NCI-H748 (cell line): ENCODE data around the gene CCP110.

Source experiments
- DNase-seq: peaks from one replicate; lab custom pipeline; 2025; ENCODE audit not compliant: unreplicated experiment; lab: John Stamatoyannopoulos, UW

The CCP110 gene

DNA sequence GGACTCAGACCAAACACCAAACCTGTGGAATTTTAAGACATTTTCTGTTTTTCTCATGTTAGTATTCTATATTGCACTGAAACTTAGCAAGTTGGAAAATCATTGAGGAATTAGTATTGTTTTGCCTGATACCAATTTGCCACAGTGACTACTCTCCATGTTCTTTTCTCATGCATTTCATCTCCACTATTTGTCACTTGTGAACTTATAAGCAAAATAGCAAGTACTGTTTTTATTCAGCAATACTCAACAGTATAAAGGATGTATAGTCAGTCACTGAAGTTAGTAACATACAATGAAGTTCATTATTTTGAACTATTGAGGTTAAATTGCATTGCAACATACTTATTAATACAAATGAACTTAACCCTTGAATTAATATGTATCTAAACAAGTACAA lies 25.9 kb downstream of the CCP110 start:
- no peak for DNase-seq

DNA sequence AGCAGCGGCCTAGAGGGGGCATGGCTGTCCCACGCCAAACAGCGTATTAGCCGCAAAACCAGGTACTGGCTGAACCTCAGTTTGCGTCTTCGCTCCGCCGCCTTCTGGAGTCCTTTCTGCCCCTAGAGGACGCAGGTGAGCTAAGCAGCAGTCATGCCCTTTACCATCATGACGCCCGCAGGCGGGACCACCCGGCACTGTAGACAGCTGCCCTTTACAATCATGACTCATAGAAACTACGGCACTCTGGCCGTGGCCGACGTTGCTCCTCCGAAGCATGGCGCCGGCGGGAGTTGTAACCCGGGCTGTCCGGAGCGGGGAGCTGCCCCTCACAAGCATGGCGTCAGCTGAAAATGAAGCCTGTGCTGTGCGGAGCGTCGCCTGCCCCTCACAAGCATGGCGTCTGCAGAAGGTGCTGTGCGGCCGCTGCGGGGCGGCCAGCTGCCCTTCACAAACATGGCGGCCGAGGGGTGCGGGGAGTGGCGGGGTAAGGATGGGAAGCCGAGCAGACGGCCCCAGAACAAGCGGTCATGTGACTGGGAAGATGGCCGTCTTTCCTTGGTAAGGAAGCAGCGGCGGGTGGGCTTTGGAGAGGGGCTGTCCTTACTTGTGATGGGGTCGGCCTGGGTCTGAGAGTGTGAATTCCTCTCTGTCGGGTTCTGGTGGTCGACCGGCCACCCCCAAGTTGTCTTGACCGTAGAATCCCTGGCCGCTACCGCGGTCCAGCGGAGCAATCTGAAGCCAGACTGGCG lies 31.6 kb downstream of the CCP110 start, which contains the start of gene VPS35L:
TSS of gene VPS35L (plus strand) at position 518 of the 752 bp plus-strand sequence. CDS start at position 545, 27 bp downstream.
- peak; percentile 97 for DNase-seq

DNA sequence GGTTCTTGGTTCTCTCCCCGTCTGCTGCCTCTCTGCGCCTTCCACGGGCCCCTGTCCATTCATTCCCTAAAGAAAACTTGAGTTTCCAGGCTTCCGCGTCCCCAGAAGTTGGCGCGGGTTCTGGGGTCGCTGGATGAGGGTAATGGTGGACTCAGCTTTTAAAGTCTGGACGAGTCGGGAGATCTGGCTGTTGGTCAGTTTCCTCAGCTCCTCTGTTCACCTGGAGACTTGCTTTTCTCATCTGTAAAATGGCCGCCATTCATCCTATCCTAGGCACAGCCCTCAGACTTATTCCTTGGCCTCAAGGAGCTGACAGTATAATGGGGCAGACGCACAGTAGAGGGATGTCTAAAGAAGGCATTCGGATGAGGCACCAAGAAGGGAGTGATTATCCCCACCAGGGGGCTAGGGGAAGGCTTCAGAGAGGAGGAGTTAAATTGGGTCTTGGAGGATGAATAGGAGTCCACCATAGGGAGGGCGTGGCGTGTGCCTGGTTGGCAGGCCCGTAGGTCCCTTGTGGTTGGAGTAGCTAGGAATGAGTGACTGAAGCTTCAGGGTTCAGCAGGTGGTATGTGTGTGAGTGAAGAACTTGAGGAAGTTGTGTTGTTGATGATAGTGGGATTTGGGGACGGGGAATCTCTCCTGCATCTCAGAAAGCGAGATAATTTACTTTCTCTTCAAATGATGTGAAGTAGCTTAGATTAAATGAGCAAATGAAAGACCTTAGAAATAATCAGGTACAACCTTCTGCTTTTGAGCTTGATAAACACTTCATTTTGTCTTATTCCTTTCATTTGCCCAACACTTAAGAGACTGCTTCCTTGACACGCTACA lies 32.4 kb downstream of the CCP110 start:
- peak; percentile 32 for DNase-seq

DNA sequence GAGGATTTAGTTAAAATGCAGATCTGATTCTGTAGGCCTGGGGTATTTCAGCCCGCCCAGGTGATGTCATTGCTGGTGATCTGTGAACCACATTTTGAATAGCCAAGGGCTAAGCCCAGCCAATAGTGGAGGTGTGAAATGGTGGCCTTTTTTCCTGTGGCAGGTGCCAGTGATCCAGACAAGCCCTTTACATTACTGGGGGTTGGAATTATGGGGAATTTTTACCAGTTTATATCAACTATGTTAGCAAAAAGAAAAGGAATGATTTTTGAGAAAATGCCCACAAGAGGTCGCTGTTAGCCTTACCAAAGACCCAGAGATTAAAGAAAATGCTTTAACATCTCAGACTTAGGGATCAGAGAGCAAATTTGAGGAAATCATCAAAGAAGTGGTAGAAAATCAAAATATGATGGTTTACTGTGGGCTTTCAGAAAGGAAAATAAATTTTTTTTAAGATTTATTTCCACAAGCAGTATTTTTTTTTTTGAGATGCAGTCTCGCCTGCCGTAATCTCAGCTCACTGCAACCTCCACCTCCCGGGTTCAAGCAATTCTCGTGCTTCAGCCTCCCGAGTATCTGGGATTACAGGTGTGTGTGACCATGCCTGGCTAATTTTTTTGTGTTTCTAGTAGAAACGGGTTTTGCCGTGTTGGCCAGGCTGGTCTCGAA lies 35.6 kb downstream of the CCP110 start:
- peak; percentile 45 for DNase-seq

DNA sequence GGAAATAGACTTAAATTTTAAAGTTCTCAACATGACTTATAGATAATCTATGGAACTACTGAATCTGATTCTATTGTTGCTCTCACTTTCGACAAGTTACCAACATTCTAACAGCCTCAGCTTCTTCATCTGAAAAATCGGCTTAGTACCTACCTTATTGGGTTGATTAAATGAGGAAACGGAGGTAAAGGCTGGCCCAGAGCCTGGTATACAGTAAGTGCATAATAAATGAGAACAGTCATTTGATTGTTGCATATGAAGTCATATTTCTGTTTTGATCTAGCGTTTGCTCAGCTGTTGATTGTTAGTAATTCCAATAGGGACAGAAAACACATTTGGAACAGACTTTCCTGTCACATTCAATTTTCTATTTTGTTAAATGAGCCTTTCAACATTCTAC lies 36.3 kb downstream of the CCP110 start:
- DNase-seq: no peak

DNA sequence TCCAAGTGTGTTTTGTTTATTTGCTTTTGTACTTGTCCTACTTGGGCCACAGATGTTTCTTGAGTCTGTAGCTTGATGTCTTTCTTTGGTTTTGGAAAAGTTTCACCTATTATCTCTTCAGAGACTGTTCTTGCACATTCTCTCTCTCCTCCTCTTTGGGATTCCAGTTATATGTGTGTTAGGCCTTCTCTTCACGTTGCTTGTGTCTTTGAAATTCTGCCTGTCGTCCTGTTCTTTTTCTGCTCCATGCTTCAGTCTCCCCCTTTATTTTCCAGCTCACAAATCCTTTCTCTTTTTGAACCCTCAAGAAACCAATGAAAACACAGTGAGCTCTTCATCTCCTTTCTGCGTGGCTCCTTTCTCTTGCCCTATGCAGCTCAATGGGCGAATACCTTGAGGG lies 39.6 kb downstream of the CCP110 start:
- DNase-seq: no peak

DNA sequence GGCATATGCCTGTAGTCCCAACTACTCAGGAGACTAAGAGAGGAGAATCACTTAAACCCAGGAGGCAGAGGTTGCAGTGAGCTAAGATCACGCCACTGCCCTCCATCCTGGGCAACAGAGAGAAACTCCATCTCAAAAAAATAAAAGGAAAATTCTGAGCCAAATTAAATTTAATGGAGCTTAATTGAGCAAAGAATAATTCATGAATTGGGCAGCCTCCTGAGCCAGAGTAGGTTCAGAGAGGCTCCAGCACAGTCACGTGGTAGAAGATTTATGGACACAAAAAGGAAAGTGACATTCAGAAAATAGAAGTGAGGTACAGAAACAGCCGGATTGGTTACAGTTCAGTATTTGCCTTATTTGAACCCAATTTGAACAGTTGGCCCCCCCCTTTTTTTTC lies 42.6 kb downstream of the CCP110 start:
- DNase-seq: no peak

DNA sequence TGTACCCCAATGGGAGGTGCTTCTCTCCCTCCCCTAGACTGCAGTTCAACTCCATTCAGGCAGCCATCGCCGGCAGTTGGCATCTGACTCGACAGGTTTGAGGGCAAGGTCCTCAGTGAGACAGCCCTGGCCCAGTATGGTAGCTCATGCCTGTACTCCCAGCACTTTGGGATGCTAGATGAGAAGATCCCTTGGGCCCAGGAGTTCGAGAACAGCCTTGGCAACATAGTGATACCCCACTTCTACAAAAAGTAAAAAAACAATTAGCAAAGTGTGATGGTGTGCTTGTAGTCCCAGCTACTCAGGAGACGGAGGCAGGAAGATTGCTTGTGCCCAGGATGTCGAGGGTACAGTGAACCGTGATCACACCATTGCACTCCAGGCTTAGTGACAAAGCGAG lies 43.8 kb downstream of the CCP110 start:
- no peak for DNase-seq

DNA sequence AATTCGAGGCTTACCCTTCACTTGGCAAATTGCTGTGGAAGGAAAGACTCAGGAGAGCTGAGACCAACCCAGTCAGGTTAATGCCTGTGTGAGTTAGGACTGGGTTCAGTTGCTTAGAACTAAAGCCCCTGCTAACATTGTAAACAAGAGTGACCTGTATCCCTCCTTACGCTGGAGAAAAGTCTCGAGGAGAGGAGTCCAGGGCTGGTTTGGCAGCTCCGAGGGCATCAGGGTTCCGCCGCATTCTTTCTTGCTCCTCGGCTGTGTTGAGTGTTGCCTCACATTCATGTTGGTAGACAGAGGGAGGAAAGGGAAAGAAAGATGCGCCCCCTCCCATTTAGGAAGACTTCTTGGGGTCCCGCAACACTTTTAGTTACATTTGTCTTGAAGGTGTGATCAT lies 50.3 kb downstream of the CCP110 start:
- no peak for DNase-seq

DNA sequence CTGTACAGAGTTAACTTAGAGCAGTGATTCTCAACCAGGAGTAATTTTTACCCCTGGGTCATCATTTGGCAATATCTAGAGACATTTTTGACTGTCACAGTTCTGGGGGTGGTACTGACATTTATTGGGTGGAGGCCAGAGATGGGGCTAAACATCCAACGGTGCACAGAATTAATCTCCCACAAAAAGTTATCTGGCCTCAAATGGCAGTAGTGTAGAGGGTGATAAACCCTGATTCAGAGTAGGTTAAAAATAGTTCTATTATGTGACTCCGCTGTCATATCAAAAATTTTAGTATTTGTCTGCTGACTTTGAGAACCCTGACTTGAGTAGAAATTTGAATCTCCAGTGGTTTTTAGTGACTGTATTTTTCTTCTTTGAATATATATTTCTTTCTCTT lies 50.9 kb downstream of the CCP110 start:
- DNase-seq: no peak

DNA sequence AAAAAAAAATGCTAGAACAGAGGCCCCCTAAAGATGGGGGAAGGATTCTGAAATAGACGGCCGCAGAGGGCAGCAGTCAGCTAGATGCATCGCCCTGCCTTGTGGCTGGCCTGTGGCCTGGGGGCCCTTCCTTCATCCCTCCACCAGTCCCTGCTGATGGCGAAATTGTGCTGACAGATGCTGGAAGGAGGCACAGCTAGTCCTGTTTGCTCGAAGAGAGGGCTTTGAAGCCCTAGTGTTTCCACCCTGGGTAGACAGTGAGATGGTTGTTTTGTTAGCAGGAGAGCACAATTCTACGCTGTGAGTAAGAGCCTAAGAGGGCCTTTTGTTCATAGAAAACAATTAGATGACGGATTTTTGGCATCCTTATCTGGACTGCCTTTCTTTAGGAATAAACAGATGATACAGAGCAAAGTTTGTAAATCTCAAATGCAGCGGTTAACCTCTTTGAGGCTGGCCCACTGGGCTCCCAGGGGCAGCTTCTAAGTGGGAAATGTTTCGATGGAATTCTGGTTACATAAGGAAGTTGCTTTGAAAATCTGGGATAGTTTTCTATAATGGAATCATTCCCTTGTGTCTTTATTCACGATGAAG lies 54.7 kb downstream of the CCP110 start:
- no peak for DNase-seq

DNA sequence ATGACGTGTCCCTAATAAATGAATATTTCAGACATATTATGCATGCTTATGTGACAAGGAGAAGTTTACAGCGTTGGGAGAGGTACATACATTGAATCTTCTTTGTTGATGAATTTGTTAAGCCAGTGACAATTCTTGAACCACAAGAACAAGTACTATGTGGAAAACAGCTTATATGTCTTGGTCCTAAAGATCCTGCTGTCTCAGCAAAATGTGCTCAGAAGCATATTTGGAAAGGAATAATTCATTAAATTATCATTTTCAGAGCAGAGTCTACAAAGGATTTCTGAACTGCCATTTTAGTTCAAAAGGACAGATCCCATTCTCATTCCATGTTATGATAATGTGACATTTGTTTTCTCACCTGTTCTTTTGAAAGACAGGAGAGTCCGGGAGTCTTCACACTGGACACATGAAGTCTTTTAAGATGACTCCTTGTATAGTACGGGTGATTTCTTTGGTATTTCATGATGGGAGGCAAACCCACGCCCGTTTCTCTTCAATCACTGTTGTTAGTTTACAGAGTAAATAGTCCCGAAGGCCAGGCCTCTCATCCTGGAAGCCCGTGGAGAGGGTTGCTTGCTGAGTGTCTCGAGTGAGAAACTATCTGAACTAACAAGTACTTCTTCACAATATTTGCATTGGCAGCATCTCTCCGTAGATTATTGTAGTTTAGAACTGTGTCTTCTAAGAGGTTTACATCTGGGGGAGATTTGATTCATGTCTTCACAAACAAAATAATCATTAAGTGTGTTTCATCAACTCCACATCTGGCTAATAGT lies 58.5 kb downstream of the CCP110 start:
- DNase-seq: no peak

DNA sequence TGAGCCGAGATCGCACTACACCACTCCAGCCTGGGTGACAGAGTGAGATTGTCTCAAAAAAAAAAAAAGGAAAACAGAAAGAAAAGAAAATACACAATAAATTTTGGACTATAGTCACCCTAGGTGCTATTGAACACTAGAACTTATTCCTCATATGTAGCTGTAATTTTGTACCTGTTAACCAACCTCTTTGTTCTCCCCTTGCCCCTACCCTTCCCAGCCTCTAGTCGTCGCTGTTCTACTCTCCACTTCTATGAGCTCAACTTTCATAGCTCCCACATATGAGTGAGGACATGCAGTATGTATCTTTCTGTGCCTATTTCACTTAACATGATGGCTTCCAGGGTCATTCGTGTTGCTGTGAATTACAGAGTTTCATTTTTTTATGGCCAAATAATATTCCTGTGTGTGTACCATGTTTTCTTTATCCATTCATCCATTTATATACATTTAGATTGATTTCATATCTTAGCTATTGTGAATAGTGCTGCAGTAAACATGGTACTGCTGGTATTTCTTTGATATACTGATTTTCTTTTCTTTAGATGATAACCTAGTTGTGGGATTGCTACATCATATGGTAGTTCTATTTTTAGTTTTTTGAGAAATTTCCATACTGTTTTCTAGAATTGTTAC lies 60.0 kb downstream of the CCP110 start:
- DNase-seq: peak; percentile 62

DNA sequence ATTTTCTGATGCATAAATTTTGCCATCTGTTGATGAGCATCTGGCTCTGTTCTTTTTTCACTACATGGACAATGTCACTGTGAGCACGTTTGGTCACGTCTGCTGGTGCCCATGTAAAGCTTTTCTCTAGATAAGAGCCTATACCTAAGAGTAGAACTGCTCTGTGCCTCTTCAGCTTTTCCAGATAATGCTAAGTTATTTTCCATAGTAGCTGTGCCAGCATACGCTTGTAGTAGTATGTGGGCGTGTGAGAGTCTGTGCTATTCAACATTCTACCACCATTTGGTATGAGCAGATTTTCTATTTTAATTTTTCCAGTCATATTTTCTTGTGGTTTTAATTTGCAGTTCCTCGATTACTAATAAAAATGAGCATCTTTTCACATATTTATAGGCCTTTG lies 64.9 kb downstream of the CCP110 start:
- no peak for DNase-seq

DNA sequence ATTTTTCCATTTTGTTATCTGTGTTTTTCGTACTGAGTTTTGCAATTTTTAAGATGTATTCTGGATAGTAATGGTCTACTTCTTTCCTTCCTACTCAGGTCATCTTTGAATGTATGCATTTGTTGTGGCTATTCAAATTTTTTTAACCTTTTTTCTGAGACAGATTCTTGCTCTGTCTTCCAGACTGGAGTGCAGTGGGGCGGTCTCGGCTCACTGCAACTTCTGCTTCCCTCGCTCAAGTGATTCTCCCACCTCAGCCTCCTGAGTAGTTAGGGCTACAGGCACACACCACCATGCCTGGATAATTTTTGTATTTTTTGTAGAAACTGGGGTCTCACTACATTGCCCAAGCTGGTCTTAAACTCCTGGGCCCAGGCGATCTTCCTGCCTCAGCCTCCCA lies 65.4 kb downstream of the CCP110 start:
- DNase-seq: no peak

DNA sequence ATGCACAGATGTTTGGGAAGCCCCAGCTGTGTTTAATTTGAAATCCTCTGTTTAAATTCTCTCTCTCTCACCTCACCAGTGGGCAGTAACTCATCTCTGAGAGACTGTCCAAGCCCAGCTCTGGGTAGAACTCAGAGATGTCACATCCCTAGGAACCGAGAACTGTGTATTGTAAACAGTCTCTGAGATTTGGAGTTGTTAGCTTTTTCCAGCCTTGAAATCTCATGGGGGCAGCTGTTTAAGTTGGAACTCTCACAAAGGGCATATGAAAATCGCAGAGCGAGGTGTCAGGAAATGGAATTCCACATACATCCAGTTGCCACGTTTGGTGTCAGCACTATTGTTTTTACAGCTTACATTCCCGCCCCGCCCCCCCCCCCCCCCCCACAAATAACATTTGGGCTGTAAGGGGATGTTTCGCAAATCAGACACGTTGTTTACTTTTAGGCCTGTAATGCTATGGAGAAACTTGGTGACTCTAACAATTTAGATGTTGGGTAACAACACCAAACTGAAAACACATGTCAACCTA lies 66.1 kb downstream of the CCP110 start:
- DNase-seq: no peak

DNA sequence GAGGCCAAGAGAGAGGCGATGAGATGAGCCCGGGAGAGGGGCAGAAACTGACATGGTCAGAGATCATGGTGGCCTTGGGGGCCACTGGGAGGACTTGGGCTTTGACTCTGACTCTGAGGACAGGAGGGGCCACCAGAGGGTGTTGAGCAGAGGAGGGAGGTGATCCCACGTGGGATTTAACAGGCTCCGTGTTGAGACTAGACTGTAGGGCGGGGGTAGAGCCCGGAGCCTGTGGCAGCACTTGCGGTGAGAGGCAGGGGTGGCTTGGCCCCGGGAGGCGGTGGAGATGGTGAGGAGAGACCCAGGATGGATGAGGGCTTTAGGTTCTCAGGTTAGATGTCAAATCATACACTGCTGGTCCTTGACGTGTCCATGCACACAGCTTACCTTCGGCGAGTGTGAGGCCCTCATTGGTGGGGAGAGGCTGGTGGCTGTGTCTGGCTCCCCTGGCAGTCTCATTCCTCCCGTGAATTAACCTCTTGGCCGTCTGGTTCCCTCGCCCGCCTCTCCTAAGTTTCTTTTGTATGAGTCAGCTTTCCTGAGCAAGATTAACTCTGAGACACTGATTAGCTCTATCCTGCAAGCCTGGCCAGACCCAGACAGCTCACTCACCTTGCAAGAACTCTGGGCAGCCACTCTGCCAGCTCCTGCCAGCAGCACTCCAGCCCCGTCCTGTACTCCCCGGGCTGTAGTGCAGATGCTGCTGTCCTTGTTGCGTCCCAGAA lies 71.5 kb downstream of the CCP110 start:
- DNase-seq: no peak

DNA sequence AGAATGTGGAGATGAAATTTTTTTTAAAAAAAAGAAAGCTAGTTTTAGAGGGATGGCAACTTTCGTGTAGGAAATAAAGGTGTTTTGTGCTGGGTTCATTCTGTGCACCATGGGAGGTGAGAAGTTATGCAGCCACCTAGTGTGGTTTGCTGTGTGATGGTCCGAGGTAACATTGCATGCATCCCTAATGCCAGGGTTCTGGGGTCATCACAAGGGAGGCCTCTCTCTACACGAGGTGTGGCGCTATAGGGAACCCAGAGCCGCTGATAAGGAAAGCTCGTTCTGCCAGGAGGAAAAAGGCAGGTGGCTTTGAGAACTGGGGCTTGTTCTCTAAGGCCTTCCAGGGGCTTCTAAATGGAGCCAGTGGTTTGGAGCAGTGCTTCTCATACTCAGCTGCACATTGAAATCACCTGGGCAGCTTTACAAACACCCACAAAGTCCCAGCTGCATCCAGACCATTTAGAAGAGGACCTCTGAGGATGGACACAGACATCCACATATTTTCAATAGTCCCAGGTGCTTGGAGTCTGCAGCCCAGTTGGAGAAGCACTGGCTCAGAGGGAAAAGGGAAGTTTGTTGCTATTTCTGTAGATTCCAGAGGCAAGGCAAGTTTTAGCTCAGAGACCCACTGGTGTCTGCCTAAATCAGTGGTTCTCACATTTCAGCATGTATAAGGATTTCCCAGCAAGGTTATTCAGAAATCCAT lies 75.2 kb downstream of the CCP110 start:
- DNase-seq: no peak
